GM13976 (cell line): ENCODE results near the gene CTNNBIP1.

Experiments
- DNase-seq: peaks from one replicate; pipeline ENCODE4 v3.0.0; 2012; ENCODE audit warnings: low spot score
- CTCF ChIP-seq: IDR thresholded peaks from 2 replicates; pipeline ENCODE4 v1.5.1; 2012; ENCODE audit warnings: borderline replicate concordance, mild to moderate bottlenecking; ENCODE audit not compliant: insufficient read depth; ENCODE audit errors: extremely low read depth, missing control alignments, control extremely low read depth
- in situ Hi-C: fragments of 300-500 bp; cut with MboI; formaldehyde crosslinking; loops from one replicate; pipeline ENCODE4 v1.12.0; 2022; ENCODE audit warnings: low sequenced_read_pairs, mixed read lengths, inconsistent platforms; ENCODE audit not compliant: unreplicated experiment

Gene CTNNBIP1

GRCh38 chr1:9910423-9911178 is 532 bp upstream of the CTNNBIP1 start:
- TF ChIP-seq CTCF: no peak
- in situ Hi-C loops: no loop called here
- DNase-seq: peak; percentile 99

GRCh38 chr1:9909234-9910046 is 629 bp downstream of the CTNNBIP1 start:
- TF ChIP-seq CTCF: no peak
- no peak for DNase-seq
- in situ Hi-C loops: no loop called here

- in situ Hi-C loops: no loop called here
- TF ChIP-seq CTCF: no peak
- DNase-seq: no peak
Observed at GRCh38 chr1:9908871-9909233, 1.2 kb downstream of the CTNNBIP1 start.

- no peak for DNase-seq
- no peak for TF ChIP-seq CTCF
- in situ Hi-C loops: no loop called here
Observed at GRCh38 chr1:9907441-9907840, 2.6 kb downstream of the CTNNBIP1 start.

GRCh38 chr1:9906466-9906865 is 3.6 kb downstream of the CTNNBIP1 start:
- DNase-seq: no peak
- in situ Hi-C loops: no loop called here

GRCh38 chr1:9905010-9905409 is 5.1 kb downstream of the CTNNBIP1 start:
- in situ Hi-C loops: no loop called here
- DNase-seq: no peak
- no peak for TF ChIP-seq CTCF

More at GRCh38 chr1:9906466-9906865, 3.6 kb downstream of the CTNNBIP1 start:
- TF ChIP-seq CTCF: no peak
